Liver (tissue), 3 donors: ENCODE data around the gene ANKMY1.

Experiments used
- ATF3 ChIP-seq: IDR thresholded peaks from 2 replicates; pipeline ENCODE4 v1.6.1; 2016; ENCODE audit warnings: antibody characterized with exemption
- CTCF ChIP-seq: fragments of 150-350 bp; IDR thresholded peaks from 2 replicates; pipeline ENCODE4 v1.5.1; 2017; ENCODE audit warnings: improper control_type of control experiment, low read depth, low read length; ENCODE audit not compliant: missing input control
- EGR1 ChIP-seq, 2 donors: IDR thresholded peaks; 2 replicates each; pipeline ENCODE4 v1.6.1; 2016 to 2018; ENCODE audit warnings: antibody characterized with exemption in 2 of 2, low read depth in 2 of 2
- GABPA ChIP-seq, 2 donors: IDR thresholded peaks in 1 of 2; conservative IDR thresholded peaks in 1 of 2; 2 replicates each; pipeline ENCODE4 v1.6.1; 2016; ENCODE audit warnings: antibody characterized with exemption in 2 of 2, mild to moderate bottlenecking in 1 of 2, moderate library complexity in 1 of 2
- HNF4G ChIP-seq: IDR thresholded peaks from 2 replicates; pipeline ENCODE4 v1.6.1; 2016; ENCODE audit warnings: antibody characterized with exemption
- JUND ChIP-seq, 2 donors: IDR thresholded peaks; 2 replicates each; pipeline ENCODE4 v1.6.1; 2016; ENCODE audit warnings: antibody characterized with exemption in 2 of 2
- MAX ChIP-seq: IDR thresholded peaks from 2 replicates; pipeline ENCODE4 v1.6.1; 2016; ENCODE audit warnings: antibody characterized with exemption
- RAD21 ChIP-seq, 2 donors: IDR thresholded peaks; 2 replicates each; pipeline ENCODE4 v1.6.1; 2016; ENCODE audit warnings: antibody characterized with exemption in 2 of 2, mild to moderate bottlenecking in 2 of 2
- REST ChIP-seq: IDR thresholded peaks from 2 replicates; pipeline ENCODE4 v1.6.1; 2016; ENCODE audit warnings: antibody characterized with exemption, mild to moderate bottlenecking
- RXRA ChIP-seq, 2 donors: IDR thresholded peaks; 2 replicates each; pipeline ENCODE4 v1.6.1; 2017 to 2018; ENCODE audit warnings: antibody characterized with exemption in 2 of 2, mild to moderate bottlenecking in 1 of 2
- SP1 ChIP-seq: IDR thresholded peaks from 2 replicates; pipeline ENCODE4 v1.6.1; 2018; ENCODE audit warnings: antibody characterized with exemption, mild to moderate bottlenecking
- TAF1 ChIP-seq: conservative IDR thresholded peaks from 2 replicates; pipeline ENCODE4 v1.6.1; 2016; ENCODE audit warnings: antibody characterized with exemption, mild to moderate bottlenecking
- YY1 ChIP-seq: IDR thresholded peaks from 2 replicates; pipeline ENCODE4 v1.6.1; 2016; ENCODE audit warnings: antibody characterized with exemption, mild to moderate bottlenecking
- ZBTB33 ChIP-seq: IDR thresholded peaks from 2 replicates; pipeline ENCODE4 v1.6.1; 2016; ENCODE audit warnings: antibody characterized with exemption
- donor health status: healthy.
- donor health status: healthy.

- TF ChIP-seq CTCF (no peak), REST (no peak), JUND (IDR thresholded peaks at IDR 0.05) (no peak), ZBTB33 (no peak), MAX (no peak), RXRA (IDR thresholded peaks at IDR 0.05) (no peak), RAD21 (IDR thresholded peaks at IDR 0.05) (no peak), GABPA (IDR thresholded peaks at IDR 0.05 in 1 of 2, conservative IDR thresholded peaks at IDR 0.05 in 1 of 2) (no peak), ATF3 (no peak), TAF1 (no peak), EGR1 (IDR thresholded peaks at IDR 0.05; ENCODE audit: low read depth in 2 of 2) (no peak), YY1 (no peak), HNF4G (no peak), SP1 (no peak)
These were observed 26.8 kb downstream of the ANKMY1 start for GRCh38 chr2:240531038-240531437.
